HepG2 (cell line): ENCODE measurements around the gene SEC31A. TPM values are rescaled to one million over a fixed set of nuclear protein-coding genes. Genes with fewer than 3 reads are reported as not detected.

ENCODE experiments used
- ATAC-seq: fragments of 200-7000 bp; cut with Tn5 transposase; 3 replicates; pipeline ENCODE4 v1.9.1; 2020; ENCODE audit warnings: mild to moderate bottlenecking, moderate library complexity
- BruUV-seq: library from RNA; stranded (reverse); fragments of 400-500 nt; replicated peaks from 2 replicates; lab custom pipeline; 2021; lab: Mats Ljungman, UMichigan
- CTCF ChIA-PET: fragments of 300-600 bp; formaldehyde crosslinking; extraction: SDS; loops from one replicate; lab custom pipeline; 2021; ENCODE audit warnings: low total read pairs, inconsistent platforms, low intra/inter-chr PET ratio; lab: Yijun Ruan, JAX
- POLR2A ChIA-PET: fragments of 350-600 bp; sonication (Branson Sonifier 250); formaldehyde crosslinking; loops from one replicate; lab custom pipeline; 2020; ENCODE audit warnings: antibody characterized with exemption, inconsistent platforms; lab: Yijun Ruan, JAX
- DNase-seq: peaks from one replicate; pipeline ENCODE4 v3.0.0-alpha.2; 2015; ENCODE audit warnings: low spot score
- FAIRE-seq: peaks from 3 replicates; lab custom pipeline; 2011; peaks lifted over from hg19 to GRCh38; lab: Jason Lieb, UNC
- H2AFZ ChIP-seq: one replicate; pipeline ENCODE4 v1.6.1; 2011; ENCODE audit warnings: low read length, inconsistent platforms
- H3K27ac ChIP-seq: fragments of 300-600 bp; 3 replicates; pipeline ENCODE4 v1.8.0; 2011; ENCODE audit warnings: mixed run types, mild to moderate bottlenecking, mixed read lengths, low read length, inconsistent platforms; ENCODE audit not compliant: insufficient read depth; ENCODE audit errors: extremely low read length
- H3K27me3 ChIP-seq, 2 experiments: fragments of 200-600 bp in 1 of 2; 2 replicates in 1 of 2; 3 replicates in 1 of 2; pipeline versions ENCODE4 v1.6.0 to v1.8.0; 2011; ENCODE audit warnings: low read length in 2 of 2, mild to moderate bottlenecking in 2 of 2, moderate library complexity in 2 of 2, inconsistent platforms in 1 of 2; ENCODE audit not compliant: insufficient read depth in 2 of 2, control insufficient read depth in 1 of 2
- H3K36me3 ChIP-seq, 2 experiments: fragments of 200-600 bp in 1 of 2; replicated peaks in 1 of 2; 2 replicates in 1 of 2; 3 replicates in 1 of 2; pipeline versions ENCODE4 v1.5.1 to v1.8.0; 2011; ENCODE audit warnings: low read length in 2 of 2, inconsistent platforms in 1 of 2; ENCODE audit not compliant: insufficient read depth in 2 of 2, control insufficient read depth in 1 of 2
- H3K4me1 ChIP-seq: 2 replicates; pipeline ENCODE4 v1.5.1; 2012; ENCODE audit warnings: low read length, inconsistent platforms; ENCODE audit not compliant: insufficient read depth
- H3K4me2 ChIP-seq: 2 replicates; pipeline ENCODE4 v1.6.0; 2011; ENCODE audit warnings: low read depth, low read length, inconsistent platforms
- H3K4me3 ChIP-seq, 3 experiments: fragments of 200-600 bp in 1 of 3; sonication (generic), shearing (Covaris generic) in 1 of 3; replicated peaks in 1 of 3; 2 replicates each; pipeline ENCODE4 v1.5.1; 2011 to 2016; ENCODE audit warnings: low read length in 3 of 3, inconsistent platforms in 2 of 3, low read depth in 2 of 3, mild to moderate bottlenecking in 2 of 3, control low read depth in 1 of 3, mixed read lengths in 1 of 3; ENCODE audit not compliant: insufficient read depth in 1 of 3
- H3K79me2 ChIP-seq: one replicate; pipeline ENCODE4 v1.6.1; 2011; ENCODE audit warnings: low read length, inconsistent platforms; ENCODE audit not compliant: insufficient read depth
- H3K9ac ChIP-seq: 2 replicates; pipeline ENCODE4 v1.6.0; 2011; ENCODE audit warnings: mild to moderate bottlenecking, low read depth, low read length, inconsistent platforms; ENCODE audit not compliant: insufficient read depth
- H3K9me3 ChIP-seq: 2 replicates; pipeline ENCODE4 v1.5.1; 2012; ENCODE audit warnings: mild to moderate bottlenecking, low read length
- H4K20me1 ChIP-seq: 2 replicates; pipeline ENCODE4 v1.6.0; 2011; ENCODE audit warnings: inconsistent platforms, mild to moderate bottlenecking, low read length, moderate library complexity; ENCODE audit not compliant: insufficient read depth
- AKAP8 ChIP-seq: sonication (generic); formaldehyde crosslinking; IDR thresholded peaks from 2 replicates; pipeline ENCODE4 v1.5.1; 2020; ENCODE audit warnings: mild to moderate bottlenecking, missing genetic modification reagents
- CEBPB ChIP-seq: IDR thresholded peaks from 2 replicates; pipeline ENCODE4 v1.6.1; 2011; ENCODE audit warnings: low read depth, low read length, improper control_type of control experiment, borderline replicate concordance
- CHCHD3 ChIP-seq: sonication (generic); formaldehyde crosslinking; IDR thresholded peaks from 2 replicates; pipeline ENCODE4 v1.8.0; 2022; ENCODE audit warnings: mild to moderate bottlenecking, missing genetic modification reagents, moderate library complexity
- ETV6 ChIP-seq: sonication (generic); formaldehyde crosslinking; conservative IDR thresholded peaks from 2 replicates; pipeline ENCODE4 v1.4.0; 2020; ENCODE audit warnings: missing genetic modification reagents
- HDAC1 ChIP-seq: sonication (generic); formaldehyde crosslinking; IDR thresholded peaks from 2 replicates; pipeline ENCODE4 v1.5.1; 2020; ENCODE audit warnings: mild to moderate bottlenecking, missing genetic modification reagents
- HHEX ChIP-seq: IDR thresholded peaks from 2 replicates; pipeline ENCODE4 v1.6.1; 2016; ENCODE audit warnings: control low read depth
- IRF2 ChIP-seq: IDR thresholded peaks from 2 replicates; pipeline ENCODE4 v1.6.1; 2018; ENCODE audit warnings: missing genetic modification reagents, missing compliant biosample characterization
- KLF13 ChIP-seq: sonication (generic); formaldehyde crosslinking; IDR thresholded peaks from 2 replicates; pipeline ENCODE4 v1.4.0; 2020; ENCODE audit warnings: mild to moderate bottlenecking, missing genetic modification reagents
- MTA3 ChIP-seq: sonication (generic); formaldehyde crosslinking; IDR thresholded peaks from 2 replicates; pipeline ENCODE4 v1.4.0; 2020; ENCODE audit warnings: missing genetic modification reagents
- MYNN ChIP-seq: sonication (generic); formaldehyde crosslinking; IDR thresholded peaks from 2 replicates; pipeline ENCODE4 v1.4.0; 2020; ENCODE audit warnings: mild to moderate bottlenecking, low read depth, missing genetic modification reagents
- NFE2L1 ChIP-seq: sonication (generic); formaldehyde crosslinking; IDR thresholded peaks from 2 replicates; pipeline ENCODE4 v1.4.0; 2020; ENCODE audit warnings: missing genetic modification reagents, mild to moderate bottlenecking, borderline replicate concordance
- NFYB ChIP-seq: sonication (generic); formaldehyde crosslinking; IDR thresholded peaks from 2 replicates; pipeline ENCODE4 v1.4.0; 2020; ENCODE audit warnings: missing genetic modification reagents
- REPIN1 ChIP-seq: sonication (generic); formaldehyde crosslinking; IDR thresholded peaks from 2 replicates; pipeline ENCODE4 v1.8.0; 2022; ENCODE audit warnings: missing genetic modification reagents, low read depth, mild to moderate bottlenecking, borderline replicate concordance
- ZMYM3 ChIP-seq: sonication (generic); formaldehyde crosslinking; IDR thresholded peaks from 2 replicates; pipeline ENCODE4 v1.5.1; 2020; ENCODE audit warnings: mild to moderate bottlenecking, missing genetic modification reagents
- ZNF138 ChIP-seq: sonication (generic); formaldehyde crosslinking; IDR thresholded peaks from 2 replicates; pipeline ENCODE4 v1.5.0; 2020; ENCODE audit warnings: mild to moderate bottlenecking, low read depth, missing genetic modification reagents
- ZNF20 ChIP-seq: sonication (generic); formaldehyde crosslinking; IDR thresholded peaks from 2 replicates; pipeline ENCODE4 v1.4.0; 2020; ENCODE audit warnings: mild to moderate bottlenecking, moderate library complexity, missing genetic modification reagents
- ZNF317 ChIP-seq: sonication (generic); formaldehyde crosslinking; IDR thresholded peaks from 2 replicates; pipeline ENCODE4 v1.5.0; 2020; ENCODE audit warnings: mild to moderate bottlenecking, missing genetic modification reagents
- ZNF607 ChIP-seq: sonication (generic); formaldehyde crosslinking; IDR thresholded peaks from 2 replicates; pipeline ENCODE4 v1.5.1; 2020; ENCODE audit warnings: missing genetic modification reagents, mild to moderate bottlenecking, borderline replicate concordance
- ZSCAN25 ChIP-seq: sonication (generic); formaldehyde crosslinking; IDR thresholded peaks from 2 replicates; pipeline ENCODE4 v1.8.0; 2022; ENCODE audit warnings: mild to moderate bottlenecking, missing genetic modification reagents
- WGBS: methylation state at CpG from one replicate; pipeline ENCODE4 v1.1.6; 2017; ENCODE audit warnings: low lambda C conversion rate; 5-methylcytosine and 5-hydroxymethylcytosine counted together
- in situ Hi-C: cut with HindIII; loops from 2 replicates; pipeline ENCODE4 v1.10.0; 2017; ENCODE audit warnings: low pct_unique_long_range_greater_than_20kb; ENCODE audit not compliant: extremely low pct_ligation_motif_present
- intact Hi-C: fragments of 100-400 bp; cut with micrococcal nuclease; formaldehyde crosslinking; loops from one replicate; pipeline ENCODE4 v1.10.0; 2022; ENCODE audit not compliant: unreplicated experiment
- polyA plus RNA-seq, 8 experiments: library from polyadenylated mRNA; depleted of rRNA in 3 of 8; stranded (reverse) in 7 of 8; unstranded in 1 of 8; fragments of >200 nt; fragmentation: Illumina TruSeq in 4 of 8; extraction: Trizol in 4 of 8; gene quantifications; 2 replicates each; pipeline versions ENCODE4 v1.2.1 to v1.2.3, GENCODE V29; 2011 to 2016; ENCODE audit warnings: low read depth in 4 of 8, missing spikeins in 1 of 8, mixed read lengths in 1 of 8; ENCODE audit not compliant: insufficient read depth in 1 of 8
- total RNA-seq, 5 experiments: library from RNA; depleted of rRNA; stranded (reverse); fragments of >200 nt; fragmentation: Illumina TruSeq; extraction: Trizol; gene quantifications; 2 replicates each; pipeline ENCODE4 v1.2.3, GENCODE V29; 2016; ENCODE audit warnings: low read depth in 1 of 5
- TF ChIP-seq, protein P1 (sequence below): sonication (generic); formaldehyde crosslinking; IDR thresholded peaks from 2 replicates; pipeline ENCODE4 v1.4.0; 2020; ENCODE audit warnings: missing genetic modification reagents

The SEC31A gene
- total and polyA plus RNA-seq, 2 of the 13 experiments (the other 11 are each of a cell fraction or from before 2014, with no cell fraction given) = 231 to 435 TPM

GRCh38 chr4:82773057-82773456 lies 117.9 kb downstream of the SEC31A start:
- no peak for ATAC-seq
- H3K9ac ChIP-seq = no peak overlapping the region
- WGBS = 32% methylated on average over 3 of the region's 4 CpGs
- H3K4me3 ChIP-seq = no peak overlapping the region
- no peaks in the 10 kb centered on the region for H4K20me1 ChIP-seq
- no peaks in the 10 kb centered on the region for H3K9me3 ChIP-seq
- H3K4me2 ChIP-seq = no peak overlapping the region
- FAIRE-seq = no peak
- DNase-seq = no peak
- in situ Hi-C loops = no loop called here
- H2AFZ ChIP-seq = no peak overlapping the region
- no peaks in the 10 kb centered on the region for H3K36me3 ChIP-seq
- H3K79me2 ChIP-seq = no peaks in the 10 kb centered on the region
- TF ChIP-seq CEBPB = no peak
- TF ChIP-seq ETV6 (CRISPR knock-in tag) = no peak
- TF ChIP-seq NFE2L1 (CRISPR knock-in tag) = no peak
- TF ChIP-seq ZNF317 = no peak
- no peak for TF ChIP-seq IRF2
- TF ChIP-seq AKAP8 (CRISPR knock-in tag) = no peak
- TF ChIP-seq, protein P1, sequence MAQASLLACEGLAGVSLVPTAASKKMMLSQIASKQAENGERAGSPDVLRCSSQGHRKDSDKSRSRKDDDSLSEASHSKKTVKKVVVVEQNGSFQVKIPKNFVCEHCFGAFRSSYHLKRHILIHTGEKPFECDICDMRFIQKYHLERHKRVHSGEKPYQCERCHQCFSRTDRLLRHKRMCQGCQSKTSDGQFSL = no peak
- peaks cover 0 to 17% of the 10 kb centered on the region in 2 experiments; a peak in 1 of 5 replicates for H3K27me3 ChIP-seq
- BruUV-seq = no TSS peak
- ChIA-PET CTCF (no interaction called here), POLR2A (no interaction called here)
- no peaks in the 10 kb centered on the region for H3K4me1 ChIP-seq
- intact Hi-C loops = no loop called here
- H3K27ac ChIP-seq = no peak overlapping the region

- Histone ChIP-seq H3K9me3 (0 out of 2 replicates have a peak, but pooled peaks cover 5% of the 10 kb centered on the region), H2AFZ (no peak overlapping the region), H3K4me2 (no peak overlapping the region), H3K79me2 (no peaks in the 10 kb centered on the region), H3K4me1 (no peaks in the 10 kb centered on the region), H3K27me3 (peaks cover 0 to 10% of the 10 kb centered on the region in 2 experiments; a peak in 1 of 5 replicates), H3K4me3 (no peak overlapping the region), H4K20me1 (no peaks in the 10 kb centered on the region), H3K36me3 (no peaks in the 10 kb centered on the region), H3K27ac (no peak overlapping the region), H3K9ac (no peak overlapping the region)
- WGBS = 8% methylated on average over 3 of the region's 3 CpGs
- intact Hi-C loops = no loop called here
- ATAC-seq (no peak), DNase-seq (no peak), FAIRE-seq (no peak)
- ChIA-PET POLR2A (no interaction called here), CTCF (no interaction called here)
- in situ Hi-C loops = no loop called here
- no TSS peak for BruUV-seq
- TF ChIP-seq ZNF20 (CRISPR knock-in tag) (no peak), HHEX (CRISPR knock-in tag) (no peak), CHCHD3 (CRISPR knock-in tag) (no peak), MYNN (no peak), HDAC1 (no peak), ZNF138 (CRISPR knock-in tag) (no peak), MTA3 (no peak), REPIN1 (CRISPR knock-in tag) (no peak), NFYB (CRISPR knock-in tag) (no peak), ZNF607 (CRISPR knock-in tag) (no peak), ZNF317 (no peak), ZMYM3 (CRISPR knock-in tag) (no peak), KLF13 (CRISPR knock-in tag) (no peak), ZSCAN25 (CRISPR knock-in tag) (no peak)
Measured at GRCh38 chr4:82770607-82771006, 120.3 kb downstream of the SEC31A start.
